ENCODE data around the gene MLF2. TPM values are rescaled to one million over a fixed set of nuclear protein-coding genes. Genes with fewer than 3 reads are reported as not detected.
A peak's percentile ranks its signal among the peaks of the same experiment; 100 is the strongest.
"Not testable (repeated sequence)": the region's sequence is repeated elsewhere in the genome, so short reads cannot be mapped to it uniquely, and the experiment has no call there.

The MLF2 gene
- total RNA-seq, 1 donor from 2014 or later: 163 TPM

DNA sequence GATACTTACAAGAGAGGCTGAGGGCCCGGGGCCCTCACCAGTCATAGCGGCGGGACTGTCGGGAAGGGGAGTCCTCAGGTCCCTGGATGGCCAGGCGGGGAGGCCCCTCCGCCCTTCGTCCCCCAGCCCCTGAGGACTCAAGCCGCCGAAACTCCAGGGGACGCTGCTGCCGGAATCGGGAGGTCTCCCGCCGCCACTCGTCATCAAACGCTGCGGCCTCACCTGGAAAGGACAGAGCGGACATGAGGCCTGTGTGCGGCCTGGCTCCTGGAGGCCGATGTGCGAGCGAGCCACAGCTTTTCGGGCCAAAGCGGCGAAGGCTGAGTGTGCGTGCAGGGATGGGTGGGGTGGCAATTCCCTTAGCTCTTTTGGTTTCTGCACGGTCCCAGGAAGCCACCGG lies 4.2 kb downstream of the MLF2 start:
- H3K9me3 Mint-ChIP-seq: no peaks in the 10 kb centered on the region
- peaks cover 34% of the 10 kb centered on the region for H3K4me1 Mint-ChIP-seq
- H3K36me3 Mint-ChIP-seq (ENCODE audit: low read depth): peaks cover 56% of the 10 kb centered on the region
- no peak for DNase-seq
- intact Hi-C loops (cut with micrococcal nuclease): no loop called here
- H3K27me3 Mint-ChIP-seq: no peaks in the 10 kb centered on the region
- H3K4me3 Mint-ChIP-seq: no peak overlapping the region
- H3K27ac Mint-ChIP-seq: no peak overlapping the region

DNA sequence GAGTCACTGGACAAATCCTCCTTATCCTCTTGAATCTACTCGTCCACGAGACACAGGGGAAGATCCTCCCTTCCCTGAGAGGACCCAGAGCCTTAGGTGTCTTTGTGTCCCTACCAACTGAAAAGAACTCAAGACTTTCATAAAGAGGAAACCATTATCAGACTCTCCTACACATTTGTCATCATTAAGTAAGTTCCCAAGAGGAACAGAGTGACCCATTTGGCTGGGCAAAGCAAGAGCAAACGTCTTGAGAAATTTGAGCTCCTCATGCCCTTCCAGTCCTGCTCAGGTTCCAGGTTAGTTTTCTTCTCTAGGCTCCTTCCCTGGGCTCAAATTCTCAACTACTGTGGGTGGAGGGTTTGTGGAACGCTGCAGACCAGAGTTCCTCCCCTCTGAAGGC lies 5.7 kb downstream of the MLF2 start:
- intact Hi-C loops (cut with micrococcal nuclease): no loop called here
- Mint-ChIP-seq H3K4me1 (peaks cover 37% of the 10 kb centered on the region), H3K27me3 (no peaks in the 10 kb centered on the region), H3K36me3 (ENCODE audit: low read depth) (peaks cover 55% of the 10 kb centered on the region), H3K4me3 (no peak overlapping the region), H3K9me3 (no peaks in the 10 kb centered on the region), H3K27ac (peak overlapping the region; percentile 41)
- no peak for DNase-seq

DNA sequence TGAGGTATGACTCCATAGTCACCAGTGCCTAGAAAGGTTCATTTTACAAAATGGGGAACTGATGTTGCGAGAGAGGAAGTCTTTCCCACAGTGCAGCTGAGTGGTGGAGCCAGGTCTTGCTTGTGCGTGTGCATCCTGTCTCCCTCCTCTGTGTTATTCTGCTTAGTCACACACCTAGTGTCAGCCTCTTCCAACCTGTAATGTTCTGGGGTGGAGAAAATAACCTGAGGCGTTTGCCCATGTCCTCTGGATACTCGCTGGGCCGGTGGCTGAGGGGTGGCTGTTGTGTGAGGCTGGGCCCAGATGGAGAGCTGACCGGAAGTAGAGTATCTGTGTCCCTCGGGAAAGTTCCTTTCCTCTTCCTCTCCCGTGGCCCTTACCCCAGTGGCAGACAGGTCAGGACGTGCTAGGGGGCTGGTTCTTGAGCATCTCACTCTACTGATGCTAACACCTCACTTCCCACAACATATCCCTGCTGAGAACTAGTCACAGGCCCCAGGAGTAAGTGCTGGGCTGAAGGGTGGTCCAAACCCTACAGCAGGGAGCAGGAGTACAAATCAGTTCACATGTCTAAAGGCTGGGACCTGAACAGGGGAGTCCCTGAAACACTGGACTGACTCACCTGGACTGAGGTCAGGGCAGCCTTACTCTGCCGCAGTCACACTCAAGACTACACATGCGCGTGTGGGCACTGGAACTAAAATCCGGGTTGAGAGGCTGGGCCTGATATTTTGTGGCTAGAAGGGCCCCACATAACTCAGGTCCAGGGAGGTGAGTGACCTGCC lies 7.0 kb downstream of the MLF2 start:
- peak overlapping the region; percentile 44 for H3K4me3 Mint-ChIP-seq
- H3K4me1 Mint-ChIP-seq: peaks cover 28% of the 10 kb centered on the region
- peaks cover 48% of the 10 kb centered on the region for H3K36me3 Mint-ChIP-seq (ENCODE audit: low read depth)
- H3K27me3 Mint-ChIP-seq: no peaks in the 10 kb centered on the region
- H3K27ac Mint-ChIP-seq: peak overlapping the region; percentile 93
- no peaks in the 10 kb centered on the region for H3K9me3 Mint-ChIP-seq
- DNase-seq: peak; percentile 82
- intact Hi-C loops (cut with micrococcal nuclease): no loop called here

DNA sequence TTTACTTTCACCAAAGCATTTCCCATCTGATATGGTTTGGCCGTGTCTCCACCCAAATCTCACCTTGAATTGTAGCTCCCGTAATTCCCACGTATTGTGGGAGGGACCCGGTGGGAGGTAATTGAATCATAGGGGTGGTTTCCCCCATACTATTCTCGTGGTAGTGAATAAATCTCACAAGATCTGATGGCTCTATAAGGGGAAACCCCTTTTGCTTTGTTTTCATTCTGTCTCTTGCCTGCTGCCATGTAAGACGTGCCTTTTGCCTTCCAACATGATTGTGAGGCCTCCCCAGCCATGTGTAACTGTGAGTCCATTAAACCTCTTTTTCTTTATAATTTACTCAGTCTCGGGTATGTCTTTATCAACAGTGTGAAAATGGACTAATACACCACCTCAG lies 9.6 kb downstream of the MLF2 start:
- DNase-seq; H3K9me3 Mint-ChIP-seq; H3K27me3 Mint-ChIP-seq; H3K4me3 Mint-ChIP-seq; intact Hi-C loops (cut with micrococcal nuclease): not testable (repeated sequence)
- H3K4me1 Mint-ChIP-seq: peaks cover 28% of the 10 kb centered on the region
- peaks cover 29% of the 10 kb centered on the region for H3K36me3 Mint-ChIP-seq (ENCODE audit: low read depth)
- peak overlapping the region; percentile 43 for H3K27ac Mint-ChIP-seq

DNA sequence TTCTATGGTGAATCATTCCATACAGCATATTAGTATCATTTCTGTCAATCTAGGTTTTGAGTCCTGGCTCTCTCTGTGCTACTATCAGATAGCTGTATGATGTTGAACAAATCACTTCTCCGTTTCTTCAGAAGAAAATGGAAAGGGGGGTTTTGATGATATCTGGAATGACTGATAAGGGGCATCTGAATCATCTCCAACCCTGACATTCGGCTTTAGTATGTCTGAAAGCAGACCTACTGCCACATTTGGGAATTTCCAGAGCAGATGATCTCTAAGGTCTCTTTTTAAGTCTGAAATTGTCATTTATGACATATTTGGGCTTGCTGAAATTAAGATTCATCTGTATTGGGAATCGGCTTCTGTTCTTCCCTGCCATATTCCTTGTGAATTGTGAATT lies 10.1 kb downstream of the MLF2 start:
- DNase-seq: no peak
- Mint-ChIP-seq H3K4me3 (no peak overlapping the region), H3K9me3 (no peaks in the 10 kb centered on the region), H3K27me3 (no peaks in the 10 kb centered on the region), H3K4me1 (peaks cover 28% of the 10 kb centered on the region), H3K36me3 (ENCODE audit: low read depth) (peaks cover 24% of the 10 kb centered on the region), H3K27ac (peak overlapping the region; percentile 52)
- intact Hi-C loops (cut with micrococcal nuclease): no loop called here

DNA sequence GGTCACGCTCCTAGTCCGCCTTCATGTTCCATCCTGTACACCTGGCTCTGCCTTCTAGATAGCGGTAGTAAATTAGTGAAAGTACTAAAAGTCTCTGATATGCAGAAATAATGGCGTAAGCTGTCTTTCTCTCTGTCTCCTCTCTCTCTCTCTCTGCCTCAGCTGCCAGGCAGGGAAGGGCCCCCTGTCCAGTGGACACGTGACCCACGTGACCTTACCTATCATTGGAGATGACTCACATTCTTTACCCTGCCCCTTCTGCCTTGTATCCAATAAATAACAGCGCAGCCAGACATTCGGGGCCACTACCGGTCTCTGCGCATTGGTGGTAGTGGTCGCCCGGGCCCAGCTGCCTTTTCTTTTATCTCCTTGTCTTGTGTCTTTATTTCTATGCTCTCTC lies 10.9 kb downstream of the MLF2 start:
- Mint-ChIP-seq H3K36me3 (ENCODE audit: low read depth) (peaks cover 17% of the 10 kb centered on the region), H3K4me1 (peaks cover 25% of the 10 kb centered on the region), H3K27ac (peak overlapping the region; percentile 1)
- H3K4me3 Mint-ChIP-seq; intact Hi-C loops (cut with micrococcal nuclease); DNase-seq; H3K27me3 Mint-ChIP-seq; H3K9me3 Mint-ChIP-seq: not testable (repeated sequence)

DNA sequence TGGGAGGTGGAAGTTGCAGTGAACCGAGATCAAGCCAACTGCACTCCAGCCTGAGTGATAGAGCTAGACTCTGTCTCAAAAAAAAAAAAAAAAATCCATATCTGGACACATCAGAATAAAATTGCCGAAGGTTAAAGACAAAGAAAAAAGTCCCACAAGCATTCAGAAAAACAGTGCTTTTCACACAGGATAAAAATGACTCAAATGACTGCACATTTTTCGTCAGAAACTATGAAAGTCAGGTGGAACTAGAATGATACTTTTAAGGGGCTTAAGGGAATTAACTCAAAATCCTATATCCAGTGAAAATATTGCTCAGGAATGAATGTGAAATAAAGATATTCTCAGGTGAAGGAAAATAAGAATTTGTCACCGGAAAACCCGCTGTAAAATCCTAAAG lies 16.2 kb downstream of the MLF2 start:
- no peaks in the 10 kb centered on the region for H3K9me3 Mint-ChIP-seq
- no peak overlapping the region for H3K27ac Mint-ChIP-seq
- intact Hi-C loops (cut with micrococcal nuclease): no loop called here
- no peak overlapping the region for H3K4me3 Mint-ChIP-seq
- peaks cover 6% of the 10 kb centered on the region for H3K36me3 Mint-ChIP-seq (ENCODE audit: low read depth)
- no peak for DNase-seq
- H3K27me3 Mint-ChIP-seq: no peaks in the 10 kb centered on the region
- H3K4me1 Mint-ChIP-seq: peaks cover 5% of the 10 kb centered on the region

DNA sequence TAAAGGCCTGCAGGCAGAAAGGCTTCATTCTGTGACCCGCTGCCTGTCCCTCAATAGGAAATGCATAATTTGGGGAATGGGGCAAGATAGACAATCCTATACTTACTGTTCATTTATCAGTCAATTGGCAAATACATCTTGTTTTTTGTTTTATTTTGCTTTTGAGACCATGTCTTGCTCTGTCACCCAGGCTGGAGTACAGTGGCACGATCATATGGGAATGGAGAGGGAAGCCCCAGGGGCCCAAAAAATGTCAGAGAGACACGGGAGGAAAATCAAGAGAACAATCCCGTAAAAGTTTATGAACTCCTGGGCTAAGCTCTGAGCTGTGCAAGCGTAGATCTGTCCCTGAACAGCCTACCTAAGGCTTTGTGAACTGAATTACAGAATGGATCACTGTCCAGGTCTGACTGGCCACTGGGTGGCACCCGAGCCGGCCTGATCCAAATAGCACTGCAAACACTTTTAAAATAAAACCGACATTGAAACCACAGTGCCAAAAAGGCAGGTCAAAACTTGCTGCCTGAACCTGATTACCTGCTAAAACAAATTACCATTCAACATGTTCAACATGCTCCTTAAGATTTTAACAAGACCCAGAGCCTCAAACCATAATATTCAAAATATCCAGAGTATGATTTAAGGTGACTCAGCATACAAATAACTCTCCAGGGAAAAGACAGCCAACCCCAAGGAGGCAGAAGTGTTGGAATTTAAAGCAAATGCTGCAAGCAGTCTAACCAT lies 17.3 kb downstream of the MLF2 start:
- Mint-ChIP-seq H3K4me3 (no peak overlapping the region), H3K9me3 (no peaks in the 10 kb centered on the region), H3K27me3 (no peaks in the 10 kb centered on the region), H3K36me3 (ENCODE audit: low read depth) (peaks cover 14% of the 10 kb centered on the region), H3K4me1 (peaks cover 5% of the 10 kb centered on the region), H3K27ac (no peak overlapping the region)
- intact Hi-C loops (cut with micrococcal nuclease): loop anchor here (1.0 kb wide), 2 partner anchors 44 to 90 kb away; no protein-coding TSS in a partner anchor
- peak; percentile 80 for DNase-seq

DNA sequence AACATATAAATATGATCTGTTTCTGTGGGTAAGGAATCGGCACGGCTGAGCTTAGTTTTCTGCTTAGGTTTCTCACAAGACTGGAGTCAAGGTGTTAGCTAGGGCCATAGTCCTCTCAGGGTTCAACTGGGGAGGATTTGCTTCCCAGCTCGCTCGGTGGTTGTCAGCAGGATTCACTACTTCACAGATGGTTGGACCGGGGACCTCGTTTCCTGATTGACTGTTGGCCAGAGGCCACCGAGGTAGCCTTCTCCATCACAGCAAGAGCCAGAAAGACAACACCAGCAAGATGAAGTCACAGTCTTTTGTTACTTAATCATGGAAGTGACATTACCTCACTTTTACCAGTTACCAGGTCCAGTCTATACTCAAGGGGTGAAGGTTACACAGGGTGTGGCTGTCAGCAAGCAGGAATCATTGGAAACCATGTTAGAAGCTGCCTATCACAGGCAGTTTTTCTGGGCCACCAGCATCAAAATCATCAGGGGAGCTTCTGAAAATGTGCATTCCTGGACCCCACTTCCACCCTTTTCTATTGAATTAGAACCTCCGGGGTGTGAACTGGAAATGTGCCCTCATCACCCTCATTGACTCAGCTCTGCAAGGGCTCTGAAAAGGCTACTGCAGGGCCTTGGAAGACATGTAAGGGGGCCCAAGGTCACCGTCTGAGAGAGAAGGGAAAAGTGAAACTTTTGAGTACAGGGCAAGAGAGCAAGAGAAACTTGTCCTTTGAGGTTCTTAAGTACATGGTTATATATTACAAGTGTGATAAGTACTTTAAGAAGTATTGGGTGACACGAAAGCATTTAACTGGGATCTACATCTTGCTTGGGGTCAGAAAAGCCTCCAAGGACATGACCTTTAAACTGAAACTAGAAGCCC lies 18.2 kb downstream of the MLF2 start:
- Mint-ChIP-seq H3K27me3 (no peaks in the 10 kb centered on the region), H3K4me1 (peaks cover 5% of the 10 kb centered on the region), H3K9me3 (no peaks in the 10 kb centered on the region), H3K4me3 (no peak overlapping the region), H3K36me3 (ENCODE audit: low read depth) (peaks cover 18% of the 10 kb centered on the region), H3K27ac (no peak overlapping the region)
- DNase-seq: no peak
- intact Hi-C loops (cut with micrococcal nuclease): loop anchor here (1.0 kb wide), 2 partner anchors 45 to 91 kb away; no protein-coding TSS in a partner anchor

DNA sequence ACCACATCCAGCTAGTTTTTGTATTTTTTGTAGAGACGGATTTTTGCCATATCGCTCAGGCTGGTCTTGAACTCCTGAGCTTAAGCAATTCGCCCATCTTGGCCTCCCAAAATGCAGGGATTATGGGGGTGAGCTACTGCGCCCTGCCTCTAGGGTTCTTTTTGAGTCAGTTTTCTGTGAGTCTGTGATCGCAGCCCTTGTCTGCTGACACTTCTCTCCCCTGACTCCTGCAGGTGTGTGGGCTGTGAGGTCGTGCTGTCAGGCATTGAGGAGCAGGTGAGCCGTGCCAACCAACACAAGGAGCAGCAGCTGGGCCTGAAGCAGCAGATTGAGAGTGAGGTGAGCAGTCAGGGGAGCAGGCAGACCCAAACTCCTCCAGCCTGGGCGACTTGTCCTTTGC lies 22.8 kb downstream of the MLF2 start:
- intact Hi-C loops (cut with micrococcal nuclease): no loop called here
- no peak for DNase-seq
- H3K36me3 Mint-ChIP-seq (ENCODE audit: low read depth): peaks cover 36% of the 10 kb centered on the region
- no peaks in the 10 kb centered on the region for H3K9me3 Mint-ChIP-seq
- H3K27me3 Mint-ChIP-seq: no peaks in the 10 kb centered on the region
- H3K27ac Mint-ChIP-seq: no peak overlapping the region
- peaks cover 11% of the 10 kb centered on the region for H3K4me1 Mint-ChIP-seq
- no peak overlapping the region for H3K4me3 Mint-ChIP-seq

DNA sequence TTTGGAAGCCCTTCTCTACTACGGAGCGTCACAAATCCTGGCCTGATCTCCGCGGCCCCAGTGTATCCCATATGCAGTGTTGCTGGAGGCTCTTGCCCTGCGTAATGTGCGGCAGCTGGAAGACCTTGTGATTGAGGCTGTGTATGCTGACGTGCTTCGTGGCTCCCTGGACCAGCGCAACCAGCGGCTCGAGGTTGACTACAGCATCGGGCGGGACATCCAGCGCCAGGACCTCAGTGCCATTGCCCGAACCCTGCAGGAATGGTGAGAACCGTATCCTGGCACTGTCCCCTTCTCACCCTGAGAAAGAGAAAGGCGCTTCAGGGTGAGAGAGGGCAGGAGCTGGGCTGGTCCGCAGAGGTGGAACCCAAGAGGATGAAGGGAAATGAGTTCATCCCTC lies 23.8 kb downstream of the MLF2 start:
- intact Hi-C loops (cut with micrococcal nuclease): no loop called here
- Mint-ChIP-seq H3K27ac (no peak overlapping the region), H3K36me3 (ENCODE audit: low read depth) (peaks cover 34% of the 10 kb centered on the region), H3K4me3 (no peak overlapping the region), H3K27me3 (no peaks in the 10 kb centered on the region), H3K9me3 (no peaks in the 10 kb centered on the region), H3K4me1 (peaks cover 16% of the 10 kb centered on the region)
- no peak for DNase-seq

DNA sequence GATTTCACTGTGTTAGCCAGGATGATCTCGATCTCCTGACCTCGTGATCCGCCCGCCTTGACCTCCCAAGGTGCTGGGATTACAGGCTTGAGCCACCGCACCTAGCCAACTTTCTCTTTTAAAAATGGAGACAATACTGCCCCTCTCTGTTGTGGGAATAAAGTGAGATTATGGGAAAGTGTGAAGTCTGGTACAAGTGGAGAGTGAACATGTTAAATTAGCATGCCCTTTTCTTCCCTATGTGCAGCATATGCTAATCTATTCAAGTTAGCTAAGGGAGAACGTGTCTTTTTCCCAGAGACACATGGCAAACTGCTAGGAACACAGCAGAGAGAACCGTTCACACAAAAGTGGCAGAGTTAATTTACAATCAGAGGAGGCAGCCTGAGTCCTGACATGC lies 27.6 kb downstream of the MLF2 start:
- peaks cover 23% of the 10 kb centered on the region for H3K36me3 Mint-ChIP-seq (ENCODE audit: low read depth)

DNA sequence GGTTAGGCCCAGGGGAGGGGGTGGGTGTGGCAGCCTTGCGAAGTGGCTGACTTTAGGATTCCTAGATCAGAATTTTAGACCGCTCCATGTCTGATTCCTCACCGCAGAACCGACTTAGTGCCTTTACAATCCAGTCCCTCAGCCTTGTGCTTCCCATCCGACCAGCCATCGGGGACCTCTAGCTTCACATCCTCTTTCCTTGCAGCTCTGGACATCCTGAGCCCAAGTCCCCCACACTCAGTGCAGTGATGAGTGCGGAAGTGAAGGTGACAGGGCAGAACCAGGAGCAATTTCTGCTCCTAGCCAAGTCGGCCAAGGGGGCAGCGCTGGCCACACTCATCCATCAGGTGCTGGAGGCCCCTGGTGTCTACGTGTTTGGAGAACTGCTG lies 28.5 kb downstream of the MLF2 start:
- peak overlapping the region; percentile 89 for H3K4me3 Mint-ChIP-seq
- peaks cover 15% of the 10 kb centered on the region for H3K36me3 Mint-ChIP-seq (ENCODE audit: low read depth)
- DNase-seq: peak; percentile 82
- H3K4me1 Mint-ChIP-seq: peaks cover 27% of the 10 kb centered on the region
- intact Hi-C loops (cut with micrococcal nuclease): loop anchor here (1.0 to 2.0 kb wide), 5 partner anchors 29 to 127 kb away; partner anchors contain the start of genes CDCA3, ING4, MLF2 and ZNF384
- H3K27ac Mint-ChIP-seq: peak overlapping the region; percentile 98
- peaks cover 3% of the 10 kb centered on the region for H3K27me3 Mint-ChIP-seq
- H3K9me3 Mint-ChIP-seq: no peaks in the 10 kb centered on the region

More for the DNA sequence above, 27.6 kb downstream of the MLF2 start:
- DNase-seq: no peak
- peaks cover 27% of the 10 kb centered on the region for H3K4me1 Mint-ChIP-seq
- H3K4me3 Mint-ChIP-seq: peak overlapping the region; percentile 89
- intact Hi-C loops (cut with micrococcal nuclease): loop anchor here (2.0 kb wide), 1 partner anchor 65 kb away; no protein-coding TSS in a partner anchor
- no peaks in the 10 kb centered on the region for H3K9me3 Mint-ChIP-seq
- peaks cover 3% of the 10 kb centered on the region for H3K27me3 Mint-ChIP-seq
- peak overlapping the region; percentile 59 for H3K27ac Mint-ChIP-seq

All from activated CD4-positive, alpha-beta T cell treated with anti-CD3 and anti-CD28 coated beads, Interleukin-2, amount 10 ng/mL, durations not matched to agents 24 days and 14 days (primary cell).